GM19043 (cell line): ENCODE measurements around the gene UBXN10.

Experiments used
- ATAC-seq: cut with Tn5 transposase; IDR thresholded peaks from one replicate; pipeline ENCODE4 v1.9.1; 2021; ENCODE audit warnings: low read depth; ENCODE audit not compliant: unreplicated experiment

UBXN10 gene

DNA sequence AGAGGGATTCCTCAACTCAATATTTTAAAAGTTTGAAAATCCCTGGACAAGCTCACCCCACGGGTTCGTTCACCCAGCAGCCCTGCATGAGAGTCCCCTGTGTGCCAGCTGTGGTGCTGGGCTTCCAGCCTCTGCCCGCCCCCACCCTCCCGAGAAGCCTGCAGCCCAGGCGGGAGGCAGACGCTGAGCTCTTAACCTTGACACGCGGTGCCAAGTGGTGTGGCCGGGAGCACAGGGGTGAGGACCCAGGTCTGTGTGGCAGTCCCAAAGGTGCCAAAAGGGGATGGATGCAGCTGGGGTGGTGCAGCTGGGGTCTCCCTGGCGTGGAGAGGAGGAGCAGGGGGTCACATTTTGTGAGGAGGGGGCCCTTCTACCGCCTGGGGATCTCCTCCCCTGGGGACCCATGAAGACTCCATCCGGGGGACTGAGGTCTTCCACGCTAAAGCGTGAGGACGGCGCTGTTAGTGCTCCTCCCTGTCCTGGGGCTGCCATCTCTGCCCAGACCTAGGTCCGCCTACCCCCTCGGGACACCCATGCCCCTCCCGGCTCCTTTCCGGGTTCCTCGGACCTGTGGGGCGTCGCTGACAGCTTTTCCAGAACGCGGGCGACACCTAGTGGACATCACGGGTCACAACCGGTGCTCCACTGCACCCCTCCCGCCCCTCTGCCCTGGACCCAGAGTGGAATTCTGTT, 33.8 kb upstream of the UBXN10 start:
- no peak for ATAC-seq

DNA sequence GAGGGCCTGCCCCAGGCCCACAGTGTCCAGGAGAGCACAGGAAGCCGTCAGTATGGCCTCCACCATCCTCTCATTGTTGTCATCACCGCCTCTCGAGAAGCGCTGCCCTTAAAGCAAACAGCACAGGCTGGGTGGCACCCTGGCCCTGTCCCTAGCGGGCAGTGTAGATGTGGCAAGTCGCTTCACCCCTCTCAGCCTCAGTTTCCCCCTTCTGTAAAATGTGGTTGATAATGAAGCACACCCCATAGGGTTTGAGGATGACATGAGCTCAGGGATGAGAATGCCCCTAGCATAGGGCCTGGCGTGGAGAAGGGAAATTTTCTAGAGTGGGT, 33.3 kb upstream of the UBXN10 start:
- ATAC-seq, result no peak

DNA sequence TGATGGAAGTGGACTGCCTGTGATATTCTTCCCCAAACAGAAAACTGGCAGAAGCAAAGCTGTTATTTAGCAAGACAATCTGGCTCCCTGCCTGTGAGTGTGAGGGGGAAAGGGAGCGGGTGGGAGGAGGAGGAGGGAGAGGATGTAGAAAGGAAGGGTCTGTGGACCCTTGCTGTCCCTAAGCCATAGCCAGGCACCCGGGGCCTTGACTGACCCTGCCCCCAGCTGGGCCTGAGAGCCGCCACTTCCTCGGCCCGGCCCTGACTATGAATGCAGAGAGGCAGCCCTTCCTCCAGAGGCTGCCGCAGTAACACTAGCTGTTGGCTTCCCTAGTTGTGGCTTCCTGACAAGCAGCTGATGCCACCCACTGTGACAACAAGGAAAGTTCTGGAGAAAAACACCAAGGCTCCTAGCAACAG, 32.9 kb upstream of the UBXN10 start:
- ATAC-seq, result no peak

GRCh38 chr1:20154301-20154831, 31.5 kb upstream of the UBXN10 start:
- ATAC-seq, result no peak

GRCh38 chr1:20158358-20159070, 27.4 kb upstream of the UBXN10 start:
- ATAC-seq, result no peak

GRCh38 chr1:20160034-20160433, 25.9 kb upstream of the UBXN10 start:
- no peak for ATAC-seq

DNA sequence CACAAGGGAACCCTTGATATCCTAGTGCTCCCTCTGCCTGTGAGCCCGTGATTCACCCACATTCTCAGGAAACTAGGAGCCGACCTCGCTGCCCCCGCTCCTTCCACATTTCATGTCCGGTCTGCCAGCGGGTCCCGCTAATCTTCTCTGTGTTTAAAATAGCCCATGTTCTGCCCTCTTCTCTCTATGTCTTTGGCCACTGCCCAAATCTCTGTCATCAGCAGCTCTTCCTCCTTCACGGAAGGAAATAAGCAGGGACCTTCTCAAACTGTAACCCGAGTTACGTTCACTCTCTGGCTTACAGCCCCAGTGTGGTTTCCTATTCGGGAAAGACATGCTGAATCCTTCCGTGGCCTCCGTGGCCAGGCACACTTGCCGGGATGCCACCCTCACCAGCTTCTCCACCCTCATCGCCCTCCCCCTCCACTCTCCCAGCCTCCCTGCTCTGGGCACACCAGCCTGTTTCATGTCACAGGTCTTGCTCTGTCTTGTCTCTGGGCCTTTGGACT, 21.1 kb upstream of the UBXN10 start:
- no peak for ATAC-seq

DNA sequence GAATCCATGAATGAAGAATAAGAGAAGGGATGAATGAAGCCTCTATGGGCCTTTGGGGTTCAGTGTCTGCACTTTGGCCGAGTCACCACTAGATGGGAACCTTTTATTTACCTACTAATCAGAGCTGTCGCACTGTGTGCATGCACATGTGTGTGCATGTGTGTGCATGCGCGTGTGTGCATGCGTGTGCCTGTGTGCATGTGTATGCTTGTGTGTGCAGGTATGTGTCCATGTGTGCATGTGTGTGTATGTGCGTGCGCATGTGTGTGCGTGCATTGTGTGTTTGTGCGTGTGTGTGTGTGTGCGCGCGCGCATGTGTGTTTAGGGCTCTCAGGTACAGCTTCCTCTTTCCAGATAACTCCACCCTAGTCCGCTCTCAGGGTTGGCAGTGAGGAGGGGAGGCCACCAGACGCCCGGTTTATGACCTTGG, 20.4 kb upstream of the UBXN10 start:
- ATAC-seq, result no peak

DNA sequence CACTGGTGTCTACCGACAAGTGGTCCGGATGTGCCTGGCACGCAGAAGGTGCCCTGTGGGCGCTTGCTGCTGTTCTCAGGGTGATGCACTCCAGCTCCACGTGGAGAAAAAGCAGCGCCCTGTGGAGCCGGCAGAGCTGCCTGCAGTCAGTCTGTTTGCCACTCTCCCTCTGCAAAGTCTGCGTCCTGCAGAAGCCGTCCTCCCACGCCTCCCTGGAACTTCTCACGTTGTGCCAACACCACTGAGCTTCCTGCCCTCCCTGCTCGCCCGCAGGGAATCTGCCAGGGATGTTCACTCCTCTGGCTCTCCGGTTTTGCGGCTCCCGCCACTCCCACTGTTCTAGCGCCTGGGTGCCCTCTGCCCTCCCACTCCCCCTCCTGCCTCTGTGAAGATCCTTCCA, 19.8 kb upstream of the UBXN10 start:
- ATAC-seq, result no peak

DNA sequence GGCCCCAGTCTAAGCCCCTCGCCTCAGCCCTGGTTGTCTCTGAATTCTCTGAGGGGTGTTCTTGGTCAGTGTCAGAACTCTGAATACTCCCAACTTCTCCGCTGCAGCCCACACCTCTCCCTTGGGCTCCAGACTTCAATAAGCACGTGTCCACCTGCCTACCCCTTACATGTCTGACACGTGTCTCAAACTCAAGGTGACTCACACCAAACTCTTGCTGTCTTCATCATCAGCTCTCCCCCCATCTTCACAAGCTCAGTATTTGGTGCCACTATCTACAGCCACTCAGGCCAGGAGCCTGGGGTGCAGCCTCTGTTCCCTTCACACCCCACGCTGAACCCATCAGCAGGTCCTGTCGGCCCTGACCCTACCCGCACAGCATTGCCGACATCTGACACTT, 18.8 kb upstream of the UBXN10 start:
- no peak for ATAC-seq

DNA sequence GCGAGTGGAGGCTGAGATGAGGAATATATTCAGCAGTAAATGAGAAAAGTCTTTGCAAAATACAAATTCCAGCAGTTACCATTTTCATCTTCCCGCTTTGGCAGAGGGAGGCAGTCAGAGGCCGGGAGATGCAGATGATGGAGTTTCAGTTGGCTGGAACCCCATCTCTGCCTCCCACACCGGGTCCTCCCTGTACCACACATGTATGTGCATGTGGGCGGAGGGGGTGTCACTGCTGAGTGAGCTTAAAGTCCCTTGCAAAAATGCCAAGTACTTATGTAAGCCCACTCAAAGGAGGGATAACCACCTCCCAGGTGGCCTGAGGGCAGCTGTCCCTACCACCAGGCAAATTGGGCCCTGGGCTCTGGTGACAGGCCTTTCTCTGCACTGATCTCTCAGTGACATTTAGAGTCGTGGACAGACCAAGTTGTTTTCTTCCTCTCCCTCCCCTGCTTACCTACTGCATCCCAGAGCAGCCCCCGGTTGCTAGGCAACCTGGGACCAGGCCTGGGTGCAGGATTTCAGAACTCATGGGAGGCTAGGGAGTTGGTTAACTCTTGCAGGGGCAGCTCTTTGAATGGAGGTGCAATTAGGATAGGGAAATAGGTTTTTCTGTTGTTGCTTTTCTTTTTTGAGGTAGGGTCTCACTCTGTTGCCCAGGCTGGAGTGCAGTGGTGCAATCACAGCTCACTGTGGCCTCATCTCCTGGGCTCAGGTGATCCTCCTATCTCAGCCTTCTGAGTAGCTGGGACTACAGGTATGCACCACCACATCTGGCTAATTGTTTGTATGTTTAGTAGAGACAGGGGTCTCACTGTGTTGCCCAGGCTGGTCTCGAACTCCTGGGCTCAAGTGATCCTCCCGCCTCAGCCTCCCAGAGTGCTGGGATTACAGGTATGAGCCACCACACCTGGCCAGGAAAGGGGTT, 17.1 kb upstream of the UBXN10 start:
- no peak for ATAC-seq

DNA sequence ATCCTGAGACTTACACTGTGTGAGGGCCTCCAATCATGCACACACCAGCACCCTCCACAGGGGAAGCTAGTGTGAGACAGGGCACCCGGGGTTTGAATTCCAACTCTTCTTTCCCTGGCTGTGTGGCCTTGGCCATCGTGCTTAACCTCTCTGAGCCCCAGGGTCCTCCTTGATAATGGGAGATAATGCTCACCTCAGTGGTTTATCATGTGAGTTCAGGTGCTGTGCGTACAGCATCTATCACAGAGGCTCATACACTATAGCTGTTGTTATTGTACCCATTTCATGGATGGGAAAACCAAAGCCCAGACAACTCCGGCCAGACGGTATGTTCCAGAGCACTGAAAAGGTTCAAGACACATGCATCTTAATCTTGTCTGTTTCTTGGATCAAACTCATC, 16.0 kb upstream of the UBXN10 start:
- ATAC-seq, result no peak

DNA sequence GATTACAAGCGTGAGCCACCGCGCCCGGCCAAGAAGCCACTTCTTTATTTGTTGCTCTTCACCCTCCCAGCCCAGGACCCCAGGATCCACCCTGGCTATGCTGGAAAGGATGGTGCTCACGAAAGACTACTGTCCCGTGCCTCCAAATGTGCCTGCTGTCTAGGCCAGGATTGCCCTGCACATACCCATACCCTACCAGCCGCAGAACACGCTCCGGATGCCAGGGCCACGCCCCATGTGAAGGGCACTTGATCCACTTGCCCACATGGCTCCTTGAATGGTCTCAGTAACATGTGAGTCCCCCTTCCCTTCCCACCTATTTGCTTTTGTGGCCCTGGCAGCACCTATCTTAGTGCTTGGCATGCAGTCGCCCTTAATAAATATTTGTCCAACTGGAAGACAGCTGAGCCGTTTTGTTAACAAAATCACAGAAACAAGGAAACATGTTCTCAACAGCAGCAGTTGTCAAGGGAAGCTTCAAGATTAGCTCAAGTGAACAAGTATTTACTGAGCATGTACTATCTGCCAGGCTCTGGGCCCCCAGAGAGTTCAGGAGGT, 13.8 kb upstream of the UBXN10 start:
- ATAC-seq, result no peak

- ATAC-seq, result no peak
Measured at GRCh38 chr1:20174937-20175666, 10.8 kb upstream of the UBXN10 start.

DNA sequence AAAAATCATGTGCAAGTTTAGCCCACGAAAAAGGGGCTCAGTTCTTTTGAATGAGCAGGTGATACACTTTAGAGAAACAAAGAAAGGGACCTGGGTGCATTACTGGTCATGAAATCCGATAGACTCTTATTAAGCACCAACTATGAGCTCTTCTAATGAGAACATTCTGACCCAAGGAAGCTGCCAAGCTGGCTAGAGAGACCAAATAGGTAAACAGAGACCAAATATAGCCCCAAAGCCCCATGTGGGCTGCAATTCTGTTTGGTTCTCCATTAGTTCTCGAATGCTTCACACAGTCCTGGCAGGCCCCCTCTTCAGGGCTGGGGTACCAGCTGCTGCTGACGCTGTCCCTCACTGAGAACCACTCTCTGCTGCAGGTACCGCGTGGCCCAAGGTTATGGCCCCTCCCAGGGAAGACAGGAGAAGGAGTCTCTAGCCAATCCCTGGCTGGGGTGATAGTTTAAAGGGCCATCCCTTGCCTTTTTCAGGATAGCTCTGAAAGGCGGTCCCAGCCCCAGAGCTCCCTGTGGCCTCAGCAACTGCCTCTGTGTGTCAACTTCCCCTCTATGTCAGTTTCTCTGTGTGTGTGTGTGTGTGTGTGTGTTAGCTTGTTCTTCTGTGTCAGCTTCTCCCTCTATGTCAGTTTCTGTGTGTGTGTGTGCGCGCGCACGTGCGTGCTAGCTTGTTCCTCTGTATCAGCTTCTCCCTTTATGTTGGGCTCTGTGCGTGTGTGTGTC, 7.1 kb upstream of the UBXN10 start:
- no peak for ATAC-seq

DNA sequence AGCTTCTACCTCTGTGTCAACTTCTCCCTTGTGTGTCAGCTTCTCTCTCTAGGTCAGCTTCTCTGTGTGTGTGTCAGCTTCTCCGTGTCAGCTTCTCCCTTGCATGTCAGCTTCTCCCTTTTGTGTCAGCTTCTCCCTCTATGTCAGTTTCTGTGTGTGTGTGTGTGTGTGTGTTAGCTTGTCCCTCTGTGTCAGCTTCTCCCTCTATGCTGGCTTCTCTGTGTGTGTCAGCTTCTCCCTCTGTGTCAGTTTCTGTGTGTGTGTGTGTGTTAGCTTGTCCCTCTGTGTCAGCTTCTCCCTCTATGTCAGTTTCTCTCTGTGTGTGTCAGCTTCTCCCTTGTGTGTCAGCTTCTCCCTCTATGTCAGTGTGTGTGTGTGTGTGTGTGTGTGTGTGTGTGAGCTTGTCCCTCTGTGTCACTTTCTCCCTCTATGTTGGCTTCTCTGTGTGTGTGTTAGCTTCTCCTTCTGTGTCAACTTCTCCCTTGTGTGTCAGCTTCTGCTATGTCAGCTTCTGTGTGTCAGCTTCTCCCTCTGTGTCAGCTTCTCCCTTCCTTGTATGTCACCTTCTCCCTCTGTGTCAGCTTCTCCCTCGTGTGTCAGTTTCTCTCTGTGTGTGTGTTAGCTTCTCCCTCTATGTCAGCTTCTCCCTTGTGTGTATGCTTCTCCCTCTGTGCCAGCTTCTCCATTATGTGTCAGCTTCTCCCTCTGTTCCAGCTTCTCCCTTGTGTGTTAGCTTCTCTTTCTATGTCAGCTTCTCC, 6.3 kb upstream of the UBXN10 start:
- ATAC-seq, result no peak

DNA sequence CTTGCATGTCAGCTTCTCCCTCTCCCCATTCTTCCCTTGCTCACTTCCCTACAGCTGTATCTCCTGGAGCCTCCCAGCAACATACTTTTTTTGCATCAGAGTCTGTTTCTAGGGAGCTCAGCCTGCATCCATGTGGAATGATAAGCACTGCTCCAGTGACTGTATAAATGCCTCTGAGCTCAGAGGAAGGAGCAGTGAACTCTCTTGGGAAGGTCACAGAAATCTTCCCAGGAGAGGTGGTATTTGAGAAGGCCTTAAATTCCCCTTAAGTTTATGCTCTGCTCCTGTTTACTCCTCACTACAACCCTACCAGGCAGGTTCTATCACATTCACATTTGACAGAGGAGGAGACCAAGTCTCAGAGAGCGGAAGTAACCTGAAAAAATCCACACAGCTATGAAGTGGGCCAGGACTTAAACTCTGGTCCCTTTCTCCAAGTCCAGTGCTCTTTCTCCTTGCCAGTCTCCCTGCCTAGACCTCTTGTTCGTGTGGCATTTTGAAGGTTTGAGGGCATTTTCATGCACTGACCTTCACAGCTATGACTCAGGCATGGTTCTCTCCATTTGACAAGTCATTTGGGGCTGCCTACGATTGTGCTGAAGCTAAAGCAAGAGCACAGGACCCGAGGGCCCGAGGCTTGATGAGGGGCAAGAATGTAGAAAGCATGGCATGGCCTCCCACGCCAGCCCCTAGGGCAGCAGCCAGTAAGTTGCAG, 5.6 kb upstream of the UBXN10 start:
- ATAC-seq, result no peak

GRCh38 chr1:20180844-20181207, 5.1 kb upstream of the UBXN10 start:
- ATAC-seq, result no peak
